Stimulated activated CD8-positive, alpha-beta memory T cell treated with anti-CD3 and anti-CD28 coated beads, Interleukin-15, amount 100 ng/mL, for 4 hours (primary cell): ENCODE results near the gene POLR2B.
"Not testable (repeated sequence)": the region's sequence is repeated elsewhere in the genome, so short reads cannot be mapped to it uniquely, and the experiment has no call there.

ENCODE experiments used
- DNase-seq, 2 donors: peaks; one replicate each; pipeline ENCODE4 v3.0.0-alpha.2; 2020; ENCODE audit warnings: low read depth in 2 of 2

POLR2B gene

DNA sequence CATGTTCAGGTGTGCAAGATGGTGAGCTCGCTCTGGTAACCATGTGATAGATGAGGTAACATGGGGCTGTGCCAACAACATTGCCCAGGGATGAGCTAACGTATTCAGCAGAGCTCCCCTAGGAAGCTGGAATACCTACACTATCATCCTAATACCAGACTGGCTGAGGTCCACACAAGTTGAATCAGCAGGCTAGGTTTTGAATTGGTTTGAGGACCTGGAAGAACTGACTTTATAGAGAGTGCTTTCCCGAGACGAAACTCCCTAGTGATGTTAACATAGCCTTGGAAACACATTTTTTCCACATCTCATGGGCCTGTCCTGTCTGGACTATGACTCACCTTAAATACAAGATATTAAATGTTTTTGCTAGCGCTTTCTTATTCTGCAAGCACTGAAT is 74.8 kb downstream of the POLR2B start:
- no peak for DNase-seq

DNA sequence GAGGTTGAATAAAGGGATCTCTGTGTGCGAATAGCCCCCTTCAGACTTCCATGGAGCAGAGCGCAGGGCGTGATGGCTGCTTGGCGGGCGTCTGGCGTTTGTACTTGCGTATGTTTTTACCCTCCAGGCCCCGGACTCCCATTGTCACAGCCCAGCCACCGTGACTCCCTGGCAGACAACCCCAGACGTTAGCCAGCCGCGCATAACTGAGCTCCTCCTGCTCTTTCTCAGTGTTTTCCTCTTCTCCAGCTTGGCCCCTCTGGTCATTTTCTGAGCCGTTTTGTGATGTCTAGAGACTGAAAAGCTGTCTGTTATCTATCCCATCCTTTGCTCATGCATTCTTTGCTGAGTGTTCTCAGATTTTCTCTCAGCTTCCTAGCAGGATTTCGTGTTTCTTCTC is 77.2 kb downstream of the POLR2B start:
- no peak for DNase-seq

GRCh38 chr4:57059890-57060716 is 81.4 kb downstream of the POLR2B start:
- no peak for DNase-seq

DNA sequence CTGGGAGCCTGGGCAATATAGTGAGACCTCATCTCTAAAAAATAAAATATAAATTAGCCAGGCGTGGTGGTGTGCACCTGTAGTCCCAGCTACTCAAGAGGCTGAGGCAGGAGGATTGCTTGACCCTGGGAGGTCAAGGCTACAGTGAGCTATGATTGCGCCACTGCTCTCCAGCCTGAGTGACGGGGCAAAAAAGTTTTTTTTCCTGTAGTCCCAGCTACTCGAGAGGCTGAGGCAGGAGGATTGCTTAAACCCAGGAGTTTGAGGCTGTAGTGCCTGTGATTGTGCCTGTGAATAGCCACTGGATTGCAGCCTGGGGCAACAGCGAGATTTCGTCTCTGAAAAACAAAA is 82.0 kb downstream of the POLR2B start:
- DNase-seq = not testable (repeated sequence)

DNA sequence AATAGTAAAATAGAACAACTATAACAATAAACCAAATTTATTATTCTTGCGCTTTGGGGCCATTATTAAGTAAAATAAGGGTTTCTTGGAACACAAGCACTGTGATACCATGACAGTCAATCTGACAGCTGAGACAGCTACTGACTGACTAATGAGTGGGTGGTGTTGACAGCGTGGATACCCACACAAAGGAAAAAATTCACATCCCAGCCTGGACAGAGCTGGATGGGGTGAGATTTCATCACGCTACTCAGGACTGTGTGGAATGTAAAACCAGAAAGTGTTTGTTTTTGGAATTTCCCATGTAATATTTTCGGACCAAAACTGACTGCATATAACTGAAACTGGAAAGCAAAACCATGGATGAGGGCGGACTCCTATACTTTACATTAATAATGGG is 82.7 kb downstream of the POLR2B start:
- no peak for DNase-seq

DNA sequence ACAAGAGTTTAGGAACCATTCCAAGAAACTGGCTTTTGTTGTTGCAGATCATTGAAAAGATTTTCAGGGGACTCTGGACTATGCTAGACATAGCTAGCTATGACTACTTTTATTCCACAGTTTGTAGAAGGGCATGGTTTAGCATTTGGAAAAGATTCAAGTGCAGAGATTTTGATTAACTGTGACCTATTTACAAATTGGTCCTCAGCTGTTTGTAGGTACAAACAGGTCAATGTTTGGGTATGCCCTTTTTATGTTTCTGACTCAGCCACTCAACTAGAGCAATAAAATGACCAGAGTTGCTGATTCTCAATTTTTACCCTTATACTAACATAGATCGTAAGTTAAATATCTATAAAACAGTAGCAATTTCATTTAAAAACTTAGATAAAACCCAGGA is 84.8 kb downstream of the POLR2B start:
- no peak for DNase-seq

DNA sequence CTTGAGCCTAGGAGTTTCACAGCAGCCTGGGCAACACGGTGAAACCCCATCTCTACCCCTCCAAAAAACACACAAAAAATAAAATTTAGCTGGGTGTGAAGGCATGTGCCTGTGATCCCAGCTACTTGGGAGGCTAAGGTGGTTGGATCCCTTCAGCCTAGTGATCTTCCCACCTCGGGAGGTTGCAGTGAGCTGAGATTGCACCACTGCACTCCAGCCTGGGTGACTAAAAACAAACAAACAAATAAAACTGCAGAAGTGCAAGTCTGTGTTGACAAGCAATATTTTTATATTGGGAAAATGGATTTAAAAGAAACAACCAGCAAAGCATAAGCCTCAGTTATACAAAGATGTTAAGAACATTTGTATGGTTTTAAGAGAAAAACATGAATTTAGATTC is 85.4 kb downstream of the POLR2B start:
- DNase-seq = no peak

DNA sequence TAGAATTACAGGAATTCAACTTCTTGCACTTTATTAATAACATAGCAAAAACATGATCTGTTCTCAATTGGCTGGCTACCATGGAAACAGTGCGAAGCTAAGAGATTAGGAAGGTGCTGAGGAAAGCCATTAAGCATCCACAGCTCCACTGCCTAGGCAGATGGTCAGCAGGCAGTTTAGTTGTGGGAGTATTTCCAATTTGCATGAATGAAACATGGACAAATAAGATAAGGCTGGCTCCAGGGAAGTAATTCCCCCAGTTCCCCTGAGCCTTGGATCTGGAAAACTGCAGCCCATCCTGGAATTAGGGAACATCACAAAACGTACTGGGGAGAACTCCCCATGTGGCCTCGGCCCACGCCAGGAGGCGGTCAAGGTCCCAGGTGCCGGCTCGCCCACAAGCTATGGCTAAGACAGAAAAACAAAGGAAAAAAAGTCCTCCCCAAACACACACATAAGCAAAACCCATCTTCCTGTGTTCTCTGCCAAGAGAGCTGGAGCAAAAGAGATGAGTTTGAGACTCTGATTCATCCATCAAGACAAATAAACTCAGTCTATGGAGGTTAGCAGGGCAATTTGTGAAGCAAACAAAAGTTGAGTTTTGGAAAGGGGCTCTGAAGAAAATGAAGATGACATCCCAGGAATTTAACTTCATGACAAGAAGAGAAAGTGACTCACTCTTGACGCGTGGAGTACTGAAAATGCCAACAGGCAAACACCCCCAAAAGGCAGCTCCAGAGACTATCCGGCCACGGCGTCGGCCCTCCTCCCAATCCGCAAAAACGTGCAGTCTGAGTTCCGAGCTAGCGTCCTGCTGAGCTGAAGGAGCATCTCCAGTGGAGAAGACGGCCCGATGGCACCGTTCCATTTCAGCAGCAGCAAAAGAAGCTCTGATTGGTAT is 86.4 kb downstream of the POLR2B start:
- no peak for DNase-seq

GRCh38 chr4:57065730-57066482 is 87.2 kb downstream of the POLR2B start:
- DNase-seq = no peak

DNA sequence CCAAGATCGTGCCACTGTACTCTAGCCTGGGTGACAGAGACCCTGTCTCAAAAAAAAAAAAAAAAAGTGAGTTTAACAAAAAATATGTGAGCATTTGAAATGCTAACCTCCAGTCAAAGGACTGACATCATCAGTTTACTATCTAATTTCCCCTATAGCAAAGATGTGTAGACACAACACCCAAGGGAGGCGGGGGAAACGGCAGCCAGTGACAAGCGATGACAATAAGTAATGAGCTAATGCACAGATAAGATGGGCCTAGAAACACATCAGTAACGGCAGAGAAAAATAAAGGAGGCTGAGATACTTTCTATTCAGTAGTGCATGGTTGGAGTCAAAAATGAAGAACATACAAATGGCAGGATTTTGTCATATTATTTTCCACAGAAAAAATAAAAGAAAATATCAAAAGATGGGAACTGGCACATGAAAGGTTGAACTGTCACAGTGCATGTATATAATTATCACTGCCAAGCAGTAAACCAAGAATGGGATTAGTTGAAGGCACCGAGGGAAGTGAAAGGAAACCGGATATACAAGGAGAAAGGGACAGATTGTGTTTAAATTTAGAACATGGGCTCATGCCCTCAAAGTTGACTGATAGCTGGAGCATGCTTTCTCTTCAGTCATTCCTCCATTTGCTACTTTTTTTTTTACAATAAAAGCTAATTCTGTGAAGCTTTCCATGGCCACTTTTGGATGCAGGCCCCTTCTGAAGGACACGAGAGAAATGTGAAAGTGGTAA is 89.7 kb downstream of the POLR2B start:
- DNase-seq = no peak

DNA sequence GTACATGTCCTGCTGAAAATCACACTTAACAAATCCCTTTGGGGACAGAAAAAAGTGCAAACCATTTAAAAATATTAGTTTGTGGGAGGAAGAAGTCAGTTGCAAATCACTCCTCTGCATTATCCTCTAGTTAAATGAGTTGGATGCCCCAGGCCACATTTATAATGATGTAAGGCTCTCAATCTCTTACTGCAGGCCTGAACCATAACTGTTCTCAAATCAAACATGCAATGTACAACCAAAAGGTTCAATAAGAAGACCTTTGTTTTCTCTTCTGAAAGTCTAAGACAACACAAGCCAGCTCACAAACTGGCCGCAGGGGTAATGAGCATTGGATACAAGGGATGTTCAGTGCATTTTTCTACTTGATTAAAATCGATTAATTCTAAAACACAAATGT is 91.8 kb downstream of the POLR2B start:
- no peak for DNase-seq

DNA sequence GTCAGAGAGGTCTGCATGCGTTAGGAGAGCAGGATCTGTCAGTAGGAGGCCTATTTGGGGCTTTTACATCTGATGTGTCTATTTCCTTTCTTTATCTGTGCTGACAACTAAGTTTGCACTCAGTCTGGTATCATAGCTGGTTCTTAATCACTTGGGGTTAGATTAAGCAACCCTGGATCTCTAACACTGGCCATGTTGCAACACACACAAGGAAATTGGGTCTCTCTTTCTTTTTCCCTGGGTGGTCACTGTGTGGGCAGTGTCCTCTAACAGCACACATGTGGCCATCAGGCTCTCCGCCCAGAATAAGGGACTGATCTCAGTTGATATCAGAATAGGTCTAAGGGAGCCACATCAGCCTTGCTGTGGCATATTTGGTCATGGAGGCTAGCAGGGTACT is 92.6 kb downstream of the POLR2B start:
- no peak for DNase-seq

DNA sequence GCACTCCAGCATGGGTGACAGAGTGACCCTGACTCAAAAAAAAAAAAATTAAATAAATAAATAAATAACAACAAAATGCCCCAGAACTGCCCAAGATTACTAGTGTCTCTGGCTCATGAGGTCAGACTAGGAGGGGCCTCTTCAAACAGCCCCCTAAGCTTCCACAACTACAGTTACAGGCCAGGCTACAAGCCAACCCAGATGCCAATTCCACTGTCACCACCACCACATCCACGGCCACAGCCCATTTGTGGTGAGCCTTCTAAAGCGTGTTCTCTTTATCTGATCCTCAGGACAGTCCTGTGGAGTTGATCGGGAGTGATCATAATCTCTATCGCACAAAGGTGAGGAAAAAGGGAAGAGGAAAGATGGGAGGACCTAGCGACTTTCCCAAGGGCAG is 94.9 kb downstream of the POLR2B start:
- no peak for DNase-seq

- DNase-seq = no peak
Observed at GRCh38 chr4:57074744-57075143, 96.0 kb downstream of the POLR2B start.

DNA sequence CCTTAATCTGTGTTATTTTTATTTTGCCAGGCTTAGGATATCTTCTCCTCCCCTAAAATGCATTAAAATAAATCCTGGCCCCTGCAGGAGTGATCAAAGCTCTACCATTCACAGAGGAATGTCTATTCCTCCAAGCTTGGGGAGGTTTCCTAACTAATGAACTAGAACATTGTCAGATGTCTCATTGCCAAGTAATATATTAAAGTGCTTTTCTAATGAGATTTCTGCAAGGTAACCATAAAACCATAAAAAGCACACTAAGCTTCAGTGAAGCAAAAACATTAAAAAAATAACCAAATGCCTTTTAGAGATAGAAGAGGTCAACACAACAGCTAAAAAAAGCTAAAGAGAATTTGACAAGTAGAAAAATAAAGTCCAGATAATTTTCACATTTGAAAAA is 96.7 kb downstream of the POLR2B start:
- DNase-seq = no peak

GRCh38 chr4:57076646-57077045 is 98.0 kb downstream of the POLR2B start:
- DNase-seq = no peak

DNA sequence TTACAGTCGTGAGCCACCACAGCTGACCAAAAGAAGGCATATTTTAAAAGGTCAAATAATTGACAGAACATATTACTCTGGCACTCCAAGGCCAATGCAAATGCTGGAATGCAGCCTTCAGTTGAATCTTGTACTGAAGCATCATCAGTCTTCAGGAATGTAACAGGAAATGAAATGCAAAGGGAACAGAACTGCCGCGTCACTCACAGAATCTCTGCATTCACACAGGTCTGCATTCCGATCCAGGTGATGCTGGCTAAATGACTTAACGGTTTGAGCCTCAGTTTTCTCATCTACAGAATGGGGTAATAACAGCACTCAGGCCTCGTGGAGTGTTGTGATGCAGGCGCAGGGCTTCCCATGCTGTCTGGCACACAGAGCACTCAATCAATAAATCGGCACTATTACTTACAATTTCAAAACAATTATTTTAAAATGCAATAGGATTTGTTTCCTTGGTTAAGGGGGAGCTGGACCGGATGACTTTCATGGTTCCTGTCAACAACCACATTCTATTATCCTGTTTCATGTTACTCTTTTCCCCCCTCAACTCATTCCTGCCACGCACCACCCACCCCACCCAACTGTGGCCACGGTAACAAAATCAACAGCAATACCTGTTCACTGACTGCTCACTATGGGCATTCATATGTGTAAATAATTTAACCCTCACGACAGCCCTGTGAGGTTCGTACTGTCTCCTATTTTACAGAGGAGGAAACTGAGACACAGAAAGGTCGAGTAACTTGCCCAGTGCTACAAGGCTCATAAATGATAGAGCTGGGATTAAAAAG is 99.1 kb downstream of the POLR2B start:
- DNase-seq = no peak

DNA sequence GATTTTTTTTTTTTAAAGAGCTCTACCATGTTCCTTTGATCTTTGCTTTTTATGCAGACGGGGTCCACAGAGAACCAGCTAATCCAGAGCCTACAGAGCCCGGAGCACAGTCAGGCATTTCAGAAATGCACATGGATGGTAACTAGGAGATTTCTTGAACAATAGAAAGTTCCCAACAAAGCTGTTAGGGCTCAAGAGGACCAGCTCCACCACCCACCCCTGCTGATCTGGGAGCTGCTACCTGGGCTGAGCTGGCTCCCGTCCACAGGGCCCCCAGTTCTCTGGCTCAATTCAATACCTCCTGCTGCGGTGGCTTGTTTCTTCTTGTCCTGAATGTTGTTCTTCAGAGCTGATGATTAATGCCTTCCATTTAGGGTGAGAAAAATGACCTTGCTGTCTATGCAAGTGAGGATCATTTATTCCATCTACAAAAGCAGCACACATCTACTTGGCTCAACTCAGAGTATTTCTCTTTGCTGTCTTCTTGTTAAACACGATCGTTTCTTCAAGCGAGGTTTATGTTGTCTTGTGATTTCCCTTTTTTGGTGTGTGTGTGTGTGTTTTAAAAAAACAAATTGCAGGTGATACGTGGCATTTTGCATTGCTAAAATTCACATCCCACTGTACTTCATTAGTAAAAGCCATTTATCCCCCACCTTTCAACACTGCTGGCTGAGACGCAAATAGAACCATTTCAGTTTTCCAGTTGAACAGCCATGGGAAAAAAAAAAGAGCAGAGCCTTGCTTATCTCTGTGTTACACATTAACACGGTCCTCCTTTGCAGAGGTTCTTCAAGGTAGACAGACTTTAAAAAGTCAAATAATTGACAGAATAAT is 100.2 kb downstream of the POLR2B start:
- no peak for DNase-seq
